Measurements from ENCODE around the gene NFIB.

DNA sequence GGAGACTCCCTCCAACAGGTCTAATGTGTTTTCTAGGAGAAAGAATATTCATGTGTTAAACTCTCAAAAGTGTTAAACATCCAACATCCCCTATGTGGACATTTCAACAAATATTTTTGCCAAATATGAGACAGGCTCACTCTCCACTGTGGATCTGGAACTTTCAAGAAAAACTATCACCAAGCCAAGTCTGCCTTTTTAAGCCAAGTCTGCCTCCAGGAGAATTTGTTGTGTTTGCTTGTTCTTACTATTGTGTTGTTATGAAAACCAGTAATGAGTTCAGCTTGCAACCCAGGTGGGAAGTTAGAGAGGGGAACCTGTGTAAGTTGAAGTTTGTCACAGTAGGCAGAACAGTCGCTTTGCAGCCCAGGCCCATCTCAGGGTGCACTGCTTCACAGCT is 228.1 kb downstream of the NFIB start:
- TF ChIP-seq CTCF (IDR thresholded peaks at IDR 0.05 in 4 of 5, conservative IDR thresholded peaks at IDR 0.05 in 1 of 5) = no peak
- no peak for TF ChIP-seq POLR2A (IDR thresholded peaks at IDR 0.05)
